Caco-2 (cell line): ENCODE results near the gene KIAA0753. TPM values are rescaled to one million over a fixed set of nuclear protein-coding genes. Genes with fewer than 3 reads are reported as not detected.

Experiments
- BruUV-seq: library from RNA; stranded (reverse); fragments of 400-500 nt; replicated peaks from 2 replicates; lab custom pipeline; 2021; lab: Mats Ljungman, UMichigan
- CTCF ChIA-PET: fragments of 300-600 bp; sonication (Branson Sonifier 250); formaldehyde crosslinking; loops from one replicate; lab custom pipeline; 2022; ENCODE audit warnings: antibody characterized with exemption; lab: Charles Lee
- POLR2A ChIA-PET: fragments of 300-600 bp; sonication (Branson Sonifier 250); formaldehyde crosslinking; loops from one replicate; lab custom pipeline; 2022; ENCODE audit warnings: antibody characterized with exemption; lab: Charles Lee
- DNase-seq, 2 experiments: peaks; one replicate each; pipeline versions ENCODE4 v3.0.0 to v3.0.0-alpha.2; 2020 to 2022
- H3K27me3 ChIP-seq: replicated peaks from 2 replicates; pipeline ENCODE4 v1.6.0; 2011; ENCODE audit warnings: low read length; ENCODE audit not compliant: control insufficient read depth, insufficient read depth
- H3K36me3 ChIP-seq: 2 replicates; pipeline ENCODE4 v1.5.1; 2011; ENCODE audit warnings: low read length; ENCODE audit not compliant: control insufficient read depth, insufficient read depth
- H3K4me1 ChIP-seq: fragments of 250-450 bp; sonication (Bioruptor Pico); 2 replicates; pipeline ENCODE4 v1.5.1; 2020; ENCODE audit warnings: mild to moderate bottlenecking
- H3K4me3 ChIP-seq: 2 replicates; pipeline ENCODE4 v1.5.1; 2011; ENCODE audit warnings: low read depth, mild to moderate bottlenecking, control low read depth, low read length
- H3K9me3 ChIP-seq: fragments of 250-450 bp; sonication (Bioruptor Pico); 2 replicates; pipeline ENCODE4 v1.5.1; 2020; ENCODE audit warnings: mild to moderate bottlenecking, moderate library complexity
- H3K27ac Mint-ChIP-seq: one replicate; pipeline ENCODE4 v1.8.0; 2022; ENCODE audit warnings: mixed read lengths; ENCODE audit not compliant: unreplicated experiment
- H3K27me3 Mint-ChIP-seq: one replicate; pipeline ENCODE4 v1.8.0; 2022; ENCODE audit warnings: mixed read lengths; ENCODE audit not compliant: insufficient read depth, unreplicated experiment
- H3K36me3 Mint-ChIP-seq: one replicate; pipeline ENCODE4 v1.8.0; 2022; ENCODE audit warnings: mild to moderate bottlenecking, mixed read lengths; ENCODE audit not compliant: insufficient read depth, unreplicated experiment
- H3K4me1 Mint-ChIP-seq: one replicate; pipeline ENCODE4 v1.8.0; 2022; ENCODE audit warnings: low read depth, mixed read lengths; ENCODE audit not compliant: unreplicated experiment
- H3K4me3 Mint-ChIP-seq: one replicate; pipeline ENCODE4 v1.8.0; 2022; ENCODE audit warnings: mild to moderate bottlenecking, moderate library complexity, mixed read lengths; ENCODE audit not compliant: unreplicated experiment
- H3K9me3 Mint-ChIP-seq: one replicate; pipeline ENCODE4 v1.8.0; 2022; ENCODE audit warnings: mixed read lengths; ENCODE audit not compliant: unreplicated experiment
- CTCF ChIP-seq, 2 experiments: fragments of 200-600 bp in 1 of 2; IDR thresholded peaks; 1 replicate in 1 of 2; 2 replicates in 1 of 2; pipeline versions ENCODE4 v1.5.1 to v1.8.0; 2011 to 2022; ENCODE audit warnings: antibody characterized with exemption in 1 of 2, control low read depth in 1 of 2, inconsistent platforms in 1 of 2, low read depth in 1 of 2, low read length in 1 of 2, mild to moderate bottlenecking in 1 of 2, moderate library complexity in 1 of 2; ENCODE audit not compliant: insufficient read depth in 1 of 2, severe bottlenecking in 1 of 2, unreplicated experiment in 1 of 2
- intact Hi-C: fragments of 100-400 bp; cut with micrococcal nuclease; formaldehyde crosslinking; loops from one replicate; pipeline ENCODE4 v1.10.0; 2022; ENCODE audit not compliant: unreplicated experiment
- total RNA-seq: library from RNA; stranded (reverse); gene quantifications from 2 replicates; pipeline ENCODE4 v1.2.3, GENCODE V29; 2022

The KIAA0753 gene
- total RNA-seq, 1 experiment from 2014 or later: 7.7 TPM

GRCh38 chr17:6681176-6681575 lies 40.7 kb upstream of the KIAA0753 start:
- no peak overlapping the region for H3K27ac Mint-ChIP-seq
- Histone ChIP-seq H3K27me3 (no peaks in the 10 kb centered on the region), H3K36me3 (no peaks in the 10 kb centered on the region), H3K4me1 (no peaks in the 10 kb centered on the region), H3K4me3 (no peak overlapping the region), H3K9me3 (no peaks in the 10 kb centered on the region)
- H3K36me3 Mint-ChIP-seq: no peaks in the 10 kb centered on the region
- POLR2A ChIA-PET: no interaction called here
- DNase-seq: no peak
- H3K27me3 Mint-ChIP-seq: no peaks in the 10 kb centered on the region
- no peaks in the 10 kb centered on the region for H3K9me3 Mint-ChIP-seq
- TF ChIP-seq CTCF (IDR thresholded peaks at IDR 0.05; ENCODE audit: insufficient read depth in 1 of 2, low read depth in 1 of 2, low read length in 1 of 2, severe bottlenecking in 1 of 2, unreplicated experiment in 1 of 2): no peak
- CTCF ChIA-PET: no interaction called here
- no peaks in the 10 kb centered on the region for H3K4me1 Mint-ChIP-seq
- no peak overlapping the region for H3K4me3 Mint-ChIP-seq
- no TSS peak for BruUV-seq
- intact Hi-C loops: no loop called here

- no peaks in the 10 kb centered on the region for H3K36me3 Mint-ChIP-seq
- no peak for DNase-seq
- no peak for TF ChIP-seq CTCF (IDR thresholded peaks at IDR 0.05; ENCODE audit: insufficient read depth in 1 of 2, low read depth in 1 of 2, low read length in 1 of 2, severe bottlenecking in 1 of 2, unreplicated experiment in 1 of 2)
- Histone ChIP-seq H3K36me3 (no peaks in the 10 kb centered on the region), H3K9me3 (no peaks in the 10 kb centered on the region), H3K4me1 (no peaks in the 10 kb centered on the region), H3K4me3 (no peak overlapping the region), H3K27me3 (no peaks in the 10 kb centered on the region)
- H3K27ac Mint-ChIP-seq: no peak overlapping the region
- ChIA-PET POLR2A (no interaction called here), CTCF (no interaction called here)
- H3K27me3 Mint-ChIP-seq: no peaks in the 10 kb centered on the region
- intact Hi-C loops: no loop called here
- BruUV-seq: no TSS peak
- no peaks in the 10 kb centered on the region for H3K4me1 Mint-ChIP-seq
- no peaks in the 10 kb centered on the region for H3K9me3 Mint-ChIP-seq
- H3K4me3 Mint-ChIP-seq: no peak overlapping the region
These were observed 38.7 kb upstream of the KIAA0753 start for GRCh38 chr17:6679241-6679640.

GRCh38 chr17:6677946-6678345 lies 37.4 kb upstream of the KIAA0753 start:
- no peaks in the 10 kb centered on the region for H3K9me3 ChIP-seq
- CTCF ChIA-PET: no interaction called here
- TF ChIP-seq CTCF (IDR thresholded peaks at IDR 0.05; ENCODE audit: insufficient read depth in 1 of 2, low read depth in 1 of 2, low read length in 1 of 2, severe bottlenecking in 1 of 2, unreplicated experiment in 1 of 2): no peak
- no peak for DNase-seq
- BruUV-seq: no TSS peak
- Mint-ChIP-seq H3K36me3 (no peaks in the 10 kb centered on the region), H3K9me3 (no peaks in the 10 kb centered on the region), H3K27me3 (no peaks in the 10 kb centered on the region), H3K4me1 (no peaks in the 10 kb centered on the region), H3K4me3 (no peak overlapping the region), H3K27ac (no peak overlapping the region)
- H3K4me3 ChIP-seq: no peak overlapping the region
- no peaks in the 10 kb centered on the region for H3K36me3 ChIP-seq
- intact Hi-C loops: no loop called here
- POLR2A ChIA-PET: no interaction called here
- H3K4me1 ChIP-seq: no peaks in the 10 kb centered on the region
- H3K27me3 ChIP-seq: no peaks in the 10 kb centered on the region
